HepG2 (cell line): ENCODE results near the gene SLAMF9.

Source experiments
- EED ChIP-seq: sonication (generic); formaldehyde crosslinking; IDR thresholded peaks from 2 replicates; pipeline ENCODE4 v1.5.0; 2020; ENCODE audit warnings: mild to moderate bottlenecking, missing genetic modification reagents
- EHMT2 ChIP-seq: fragments of 200-600 bp; sonication (generic); IDR thresholded peaks from 2 replicates; pipeline ENCODE4 v1.7.0; 2017; ENCODE audit warnings: antibody characterized with exemption, low read depth, low read length, borderline replicate concordance
- EZH2 ChIP-seq: conservative IDR thresholded peaks from 2 replicates; pipeline ENCODE4 v1.6.1; 2012; ENCODE audit warnings: mild to moderate bottlenecking, low read depth, low read length, moderate library complexity
- MAFF ChIP-seq: IDR thresholded peaks from 2 replicates; pipeline ENCODE4 v1.6.1; 2011; ENCODE audit warnings: low read depth, low read length, improper control_type of control experiment
- MTA3 ChIP-seq: sonication (generic); formaldehyde crosslinking; IDR thresholded peaks from 2 replicates; pipeline ENCODE4 v1.4.0; 2020; ENCODE audit warnings: missing genetic modification reagents
- NFATC3 ChIP-seq: sonication (generic); formaldehyde crosslinking; IDR thresholded peaks from 2 replicates; pipeline ENCODE4 v1.5.1; 2020; ENCODE audit warnings: mild to moderate bottlenecking, missing genetic modification reagents
- POLR2AphosphoS5 ChIP-seq: IDR thresholded peaks from 2 replicates; pipeline ENCODE4 v1.6.1; 2012; ENCODE audit warnings: low read depth, low read length
- REPIN1 ChIP-seq: sonication (generic); formaldehyde crosslinking; IDR thresholded peaks from 2 replicates; pipeline ENCODE4 v1.8.0; 2022; ENCODE audit warnings: missing genetic modification reagents, low read depth, mild to moderate bottlenecking, borderline replicate concordance
- TIGD3 ChIP-seq: sonication (generic); formaldehyde crosslinking; IDR thresholded peaks from 2 replicates; pipeline ENCODE4 v1.5.1; 2020; ENCODE audit warnings: mild to moderate bottlenecking, missing genetic modification reagents, borderline replicate concordance
- ZNF724P ChIP-seq: sonication (generic); formaldehyde crosslinking; IDR thresholded peaks from 2 replicates; pipeline ENCODE4 v1.8.0; 2022; ENCODE audit warnings: missing genetic modification reagents, borderline replicate concordance
- TF ChIP-seq, protein P1 (sequence below): sonication (generic); formaldehyde crosslinking; IDR thresholded peaks from 2 replicates; pipeline ENCODE4 v1.5.1; 2020; ENCODE audit warnings: missing genetic modification reagents, mild to moderate bottlenecking, borderline replicate concordance
- TF ChIP-seq, protein P2 (sequence below): sonication (generic); formaldehyde crosslinking; IDR thresholded peaks from 2 replicates; pipeline ENCODE4 v1.5.0; 2020; ENCODE audit warnings: mild to moderate bottlenecking, low read depth, missing genetic modification reagents, borderline replicate concordance
- TF ChIP-seq, protein P3 (sequence below): sonication (generic); formaldehyde crosslinking; IDR thresholded peaks from 2 replicates; pipeline ENCODE4 v1.4.0; 2020; ENCODE audit warnings: missing genetic modification reagents, borderline replicate concordance

DNA sequence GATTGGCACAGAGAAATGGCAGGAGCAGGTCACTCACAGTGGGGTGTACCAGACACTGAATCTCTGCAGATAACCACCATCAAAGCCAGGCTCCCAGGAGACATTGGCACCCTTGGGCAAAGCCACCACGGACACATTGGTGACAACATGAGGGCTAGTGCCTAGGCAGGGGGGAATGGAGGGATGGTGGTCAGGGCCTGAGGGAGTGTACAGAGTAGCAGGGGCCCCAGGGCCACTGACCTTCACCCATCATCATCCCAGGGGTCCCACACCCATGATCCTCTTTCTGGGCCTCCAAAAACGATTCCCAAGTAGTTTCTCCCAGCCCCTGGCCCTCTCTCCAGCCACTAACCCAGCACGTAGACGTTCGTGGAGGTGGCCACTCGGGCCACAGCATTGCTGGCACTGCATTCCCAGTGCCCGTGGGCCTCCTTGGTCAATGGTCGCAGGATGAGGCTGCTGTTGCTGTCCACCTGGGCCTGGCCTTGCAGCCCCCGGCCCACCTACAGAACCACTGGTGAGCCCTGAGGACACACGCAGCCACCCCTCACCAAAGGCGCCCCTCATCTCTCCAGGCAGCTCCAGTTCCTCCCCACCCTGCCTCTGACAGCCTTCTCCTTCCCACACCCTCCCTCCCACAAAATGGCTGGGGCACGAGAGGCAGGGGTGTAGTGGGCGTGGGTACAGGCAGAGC lies 22.8 kb downstream of the SLAMF9 start:
- TF ChIP-seq, protein P1, sequence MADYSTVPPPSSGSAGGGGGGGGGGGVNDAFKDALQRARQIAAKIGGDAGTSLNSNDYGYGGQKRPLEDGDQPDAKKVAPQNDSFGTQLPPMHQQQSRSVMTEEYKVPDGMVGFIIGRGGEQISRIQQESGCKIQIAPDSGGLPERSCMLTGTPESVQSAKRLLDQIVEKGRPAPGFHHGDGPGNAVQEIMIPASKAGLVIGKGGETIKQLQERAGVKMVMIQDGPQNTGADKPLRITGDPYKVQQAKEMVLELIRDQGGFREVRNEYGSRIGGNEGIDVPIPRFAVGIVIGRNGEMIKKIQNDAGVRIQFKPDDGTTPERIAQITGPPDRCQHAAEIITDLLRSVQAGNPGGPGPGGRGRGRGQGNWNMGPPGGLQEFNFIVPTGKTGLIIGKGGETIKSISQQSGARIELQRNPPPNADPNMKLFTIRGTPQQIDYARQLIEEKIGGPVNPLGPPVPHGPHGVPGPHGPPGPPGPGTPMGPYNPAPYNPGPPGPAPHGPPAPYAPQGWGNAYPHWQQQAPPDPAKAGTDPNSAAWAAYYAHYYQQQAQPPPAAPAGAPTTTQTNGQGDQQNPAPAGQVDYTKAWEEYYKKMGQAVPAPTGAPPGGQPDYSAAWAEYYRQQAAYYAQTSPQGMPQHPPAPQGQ, result no peak
- TF ChIP-seq EED (CRISPR knock-in tag), result no peak
- TF ChIP-seq EZH2, result no peak
- TF ChIP-seq, protein P2, sequence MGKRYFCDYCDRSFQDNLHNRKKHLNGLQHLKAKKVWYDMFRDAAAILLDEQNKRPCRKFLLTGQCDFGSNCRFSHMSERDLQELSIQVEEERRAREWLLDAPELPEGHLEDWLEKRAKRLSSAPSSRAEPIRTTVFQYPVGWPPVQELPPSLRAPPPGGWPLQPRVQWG (CRISPR knock-in tag), result no peak
- TF ChIP-seq REPIN1 (CRISPR knock-in tag), result no peak
- TF ChIP-seq TIGD3 (CRISPR knock-in tag), result no peak
- TF ChIP-seq MAFF, result no peak
- TF ChIP-seq, protein P3, sequence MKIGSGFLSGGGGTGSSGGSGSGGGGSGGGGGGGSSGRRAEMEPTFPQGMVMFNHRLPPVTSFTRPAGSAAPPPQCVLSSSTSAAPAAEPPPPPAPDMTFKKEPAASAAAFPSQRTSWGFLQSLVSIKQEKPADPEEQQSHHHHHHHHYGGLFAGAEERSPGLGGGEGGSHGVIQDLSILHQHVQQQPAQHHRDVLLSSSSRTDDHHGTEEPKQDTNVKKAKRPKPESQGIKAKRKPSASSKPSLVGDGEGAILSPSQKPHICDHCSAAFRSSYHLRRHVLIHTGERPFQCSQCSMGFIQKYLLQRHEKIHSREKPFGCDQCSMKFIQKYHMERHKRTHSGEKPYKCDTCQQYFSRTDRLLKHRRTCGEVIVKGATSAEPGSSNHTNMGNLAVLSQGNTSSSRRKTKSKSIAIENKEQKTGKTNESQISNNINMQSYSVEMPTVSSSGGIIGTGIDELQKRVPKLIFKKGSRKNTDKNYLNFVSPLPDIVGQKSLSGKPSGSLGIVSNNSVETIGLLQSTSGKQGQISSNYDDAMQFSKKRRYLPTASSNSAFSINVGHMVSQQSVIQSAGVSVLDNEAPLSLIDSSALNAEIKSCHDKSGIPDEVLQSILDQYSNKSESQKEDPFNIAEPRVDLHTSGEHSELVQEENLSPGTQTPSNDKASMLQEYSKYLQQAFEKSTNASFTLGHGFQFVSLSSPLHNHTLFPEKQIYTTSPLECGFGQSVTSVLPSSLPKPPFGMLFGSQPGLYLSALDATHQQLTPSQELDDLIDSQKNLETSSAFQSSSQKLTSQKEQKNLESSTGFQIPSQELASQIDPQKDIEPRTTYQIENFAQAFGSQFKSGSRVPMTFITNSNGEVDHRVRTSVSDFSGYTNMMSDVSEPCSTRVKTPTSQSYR (CRISPR knock-in tag), result no peak
- TF ChIP-seq ZNF724P (CRISPR knock-in tag), result no peak
- TF ChIP-seq EHMT2, result no peak
- TF ChIP-seq POLR2AphosphoS5, result no peak
- no peak for TF ChIP-seq MTA3 (CRISPR knock-in tag)
- no peak for TF ChIP-seq NFATC3 (CRISPR knock-in tag)
